ENCODE measurements around the gene TFIP11. TPM values are rescaled to one million over a fixed set of nuclear protein-coding genes. Genes with fewer than 3 reads are reported as not detected.
A peak's percentile ranks its signal among the peaks of the same experiment; 100 is the strongest.

Gene TFIP11
- polyA plus RNA-seq (ENCODE audit: low read depth in 6 of 6): 10 to 100 TPM; 25.2 to 43.8 (median 28.1) TPM

DNA sequence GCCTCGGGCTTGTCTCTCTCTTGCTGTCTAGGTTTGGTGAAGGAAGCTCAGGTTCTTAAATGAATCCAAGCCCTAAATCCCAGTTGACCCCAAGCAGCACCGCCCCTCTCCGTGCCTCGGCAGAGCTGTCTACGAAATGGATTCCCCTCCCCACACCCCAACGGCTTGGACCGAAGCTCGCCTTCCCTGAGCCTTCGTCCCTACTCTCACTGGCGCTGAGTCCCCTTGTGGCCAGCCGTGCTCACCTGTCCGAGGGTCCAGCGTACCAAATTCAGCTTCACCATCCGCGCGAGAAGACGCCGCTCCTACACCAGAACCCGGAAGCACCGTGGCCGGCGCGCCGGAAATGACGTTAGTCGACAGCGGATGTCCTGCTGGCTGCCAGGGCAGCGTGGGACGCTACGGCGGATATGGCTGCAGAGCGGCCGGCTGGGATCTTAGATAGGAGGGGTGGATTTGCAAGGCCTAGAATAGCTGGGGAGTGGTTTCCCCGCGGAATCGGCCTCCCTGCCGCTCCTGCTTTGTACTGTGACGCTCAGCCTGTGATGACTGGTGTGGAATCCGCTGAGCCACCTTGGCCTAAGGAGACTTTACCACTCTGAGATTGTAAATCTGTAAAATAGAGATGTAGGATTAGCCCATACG lies at the start of gene TFIP11:
TFIP11 (minus strand) TSS at position 325 of the 645 bp plus-strand sequence. CDS start 2,201 bp downstream, outside the sequence.
- Mint-ChIP-seq H3K36me3 (peaks cover 0 to 9% of the 10 kb centered on the region in 2 donors), H3K4me1 (peaks cover 31 to 44% (median 40%) of the 10 kb centered on the region in 3 donors), H3K4me3 (peak within 1 kb of the TSS; percentile 97 to 100 (median 99)), H3K27me3 (no peaks in the 10 kb centered on the region), H3K9me3 (no peaks in the 10 kb centered on the region), H3K27ac (peak within 1 kb of the TSS; percentile 96 to 99 (median 98))
- peak; percentile 98 to 99 for ATAC-seq (ENCODE audit: low read depth in 2 of 2)
- peak; percentile 83 for DNase-seq

DNA sequence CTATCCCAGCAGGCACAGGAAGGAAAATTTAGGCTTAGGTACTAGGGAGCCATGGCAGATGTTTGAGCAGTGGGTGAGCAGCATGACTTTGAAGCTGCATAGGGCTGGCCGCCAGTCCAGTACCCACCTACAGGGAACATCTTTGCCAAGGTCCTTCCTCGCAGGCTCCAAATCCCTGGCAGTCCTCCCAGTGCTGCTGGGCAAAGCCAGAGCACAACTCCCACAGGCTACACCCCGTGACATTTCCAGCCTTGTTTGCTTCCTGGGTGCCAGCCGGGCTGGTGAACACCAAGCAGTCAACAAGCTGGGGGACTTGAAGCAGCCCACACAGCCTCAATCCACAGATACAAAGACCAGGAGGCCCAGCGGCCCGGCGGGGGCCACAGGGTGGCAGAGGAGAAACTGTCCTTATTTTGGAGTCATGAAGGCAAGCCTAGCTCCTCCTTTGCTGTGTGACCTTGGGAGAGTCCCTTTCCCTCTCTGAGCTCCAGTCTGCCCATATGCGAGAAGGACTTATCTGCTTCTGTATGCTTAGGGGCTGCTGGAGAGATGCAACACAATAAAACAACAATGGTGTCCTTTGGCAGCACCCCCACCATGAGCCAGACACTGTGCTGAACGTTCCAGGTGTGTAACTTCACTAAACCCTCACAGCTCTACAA lies 49.6 kb upstream of the TFIP11 start:
- Mint-ChIP-seq H3K27me3 (no peaks in the 10 kb centered on the region), H3K4me1 (peaks cover 21 to 25% (median 24%) of the 10 kb centered on the region in 3 donors), H3K36me3 (no peaks in the 10 kb centered on the region), H3K9me3 (no peaks in the 10 kb centered on the region), H3K27ac (peak overlapping the region in 1 of 6 donors; percentile 34), H3K4me3 (no peak overlapping the region)
- DNase-seq: no peak
- no peak for ATAC-seq (ENCODE audit: low read depth in 2 of 2)

DNA sequence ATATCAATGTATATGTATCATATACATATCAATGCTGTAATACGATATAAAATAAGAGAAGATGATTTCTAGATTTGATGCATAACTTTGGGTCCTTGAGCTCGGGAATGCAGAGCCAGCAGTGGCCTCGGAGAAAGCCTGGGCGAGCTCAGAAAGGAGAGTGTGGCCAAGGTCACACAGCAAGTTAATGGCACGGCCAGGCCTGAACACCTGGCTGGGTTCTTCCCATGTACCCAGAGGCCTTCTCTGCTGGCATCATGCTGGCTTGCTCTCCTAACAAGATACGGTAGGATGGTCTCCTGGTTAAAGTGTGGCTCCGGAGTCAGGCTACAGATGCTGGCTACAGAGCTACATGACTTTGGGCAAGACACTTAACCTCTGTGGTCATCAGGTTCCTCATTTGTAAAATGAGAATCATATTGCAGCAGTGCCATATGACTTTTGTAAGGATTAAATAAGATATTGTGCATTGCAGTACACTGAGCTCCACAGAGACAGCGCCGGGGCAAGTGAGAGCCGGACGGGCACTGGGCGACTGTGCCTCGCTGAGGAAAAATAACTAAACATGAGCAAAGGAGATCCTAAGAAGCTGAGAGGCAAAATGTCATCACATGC lies 47.8 kb upstream of the TFIP11 start:
- H3K36me3 Mint-ChIP-seq: no peaks in the 10 kb centered on the region
- no peak overlapping the region for H3K27ac Mint-ChIP-seq
- H3K27me3 Mint-ChIP-seq: no peaks in the 10 kb centered on the region
- ATAC-seq (ENCODE audit: low read depth in 2 of 2): no peak
- H3K4me3 Mint-ChIP-seq: no peak overlapping the region
- DNase-seq: no peak
- H3K9me3 Mint-ChIP-seq: no peaks in the 10 kb centered on the region
- H3K4me1 Mint-ChIP-seq: peaks cover 17 to 25% (median 18%) of the 10 kb centered on the region in 3 donors

DNA sequence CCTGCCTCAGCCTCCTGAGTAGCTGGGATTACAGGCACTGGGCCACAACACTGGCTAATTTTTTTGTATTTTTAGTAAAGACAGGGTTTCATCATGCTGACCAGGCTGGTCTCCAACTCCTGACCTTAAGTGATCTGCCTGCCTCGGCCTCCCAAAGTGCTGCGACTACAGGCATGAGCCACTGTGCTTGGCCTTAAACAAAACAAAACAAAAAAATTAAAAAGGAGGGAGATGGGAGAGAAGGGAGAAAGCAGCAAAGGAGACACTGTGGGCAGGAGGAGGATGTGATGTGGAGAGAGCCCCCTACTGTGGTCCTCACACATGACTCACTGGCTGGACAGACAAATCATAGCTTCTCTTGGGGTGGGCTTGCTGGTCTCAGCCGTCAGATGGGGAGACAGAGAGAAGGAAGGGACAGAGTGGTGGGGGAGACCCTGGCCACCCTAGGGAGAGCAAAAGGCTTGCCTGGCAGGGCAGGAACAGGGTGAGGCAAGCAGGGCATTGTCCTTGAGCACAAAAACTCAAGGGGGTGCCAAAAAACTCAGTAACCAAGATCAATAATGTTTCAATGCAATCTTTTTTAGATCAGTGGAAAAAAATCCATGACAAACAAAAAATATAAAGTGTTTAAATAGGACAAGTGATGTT lies 46.1 kb upstream of the TFIP11 start:
- H3K4me3 Mint-ChIP-seq: no peak overlapping the region
- DNase-seq (no peak), ATAC-seq (ENCODE audit: low read depth in 2 of 2) (no peak)
- no peaks in the 10 kb centered on the region for H3K36me3 Mint-ChIP-seq
- H3K27me3 Mint-ChIP-seq: no peaks in the 10 kb centered on the region
- peak overlapping the region in 3 of 6 donors; percentile 24 to 64 (median 56) for H3K27ac Mint-ChIP-seq
- peaks cover 16 to 33% (median 17%) of the 10 kb centered on the region in 3 donors for H3K4me1 Mint-ChIP-seq
- H3K9me3 Mint-ChIP-seq: no peaks in the 10 kb centered on the region

- Mint-ChIP-seq H3K4me3 (no peak overlapping the region), H3K4me1 (peaks cover 16 to 29% (median 23%) of the 10 kb centered on the region in 3 donors)
- DNase-seq: no peak
These were observed 44.6 kb upstream of the TFIP11 start for GRCh38 chr22:26556904-26557303.

DNA sequence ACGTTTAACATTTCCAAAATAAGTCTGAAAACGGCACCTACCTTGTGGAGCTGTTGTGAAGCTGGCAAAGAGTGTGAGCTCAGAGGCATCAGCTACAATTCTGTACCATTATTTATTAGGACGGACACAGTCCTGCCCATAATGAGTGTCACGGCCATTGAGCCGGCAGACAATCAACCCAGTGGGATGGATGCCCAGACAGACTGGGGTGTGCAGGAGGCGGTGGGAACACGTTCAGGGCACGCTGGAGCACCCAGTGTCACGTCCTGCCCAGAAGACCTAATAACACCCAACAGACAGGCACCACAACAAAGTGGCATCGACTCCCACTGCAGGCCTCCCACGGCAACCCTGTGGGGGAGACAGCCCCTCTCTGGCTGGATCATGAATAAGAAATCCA lies 43.2 kb upstream of the TFIP11 start:
- DNase-seq (no peak), ATAC-seq (ENCODE audit: low read depth in 2 of 2) (no peak)
- H3K9me3 Mint-ChIP-seq: no peaks in the 10 kb centered on the region
- no peaks in the 10 kb centered on the region for H3K36me3 Mint-ChIP-seq
- H3K27ac Mint-ChIP-seq: no peak overlapping the region
- no peak overlapping the region for H3K4me3 Mint-ChIP-seq
- H3K27me3 Mint-ChIP-seq: no peaks in the 10 kb centered on the region
- peaks cover 15 to 29% (median 20%) of the 10 kb centered on the region in 3 donors for H3K4me1 Mint-ChIP-seq

More at GRCh38 chr22:26556904-26557303, 44.6 kb upstream of the TFIP11 start:
- ATAC-seq (ENCODE audit: low read depth in 2 of 2): no peak
- H3K27me3 Mint-ChIP-seq: no peaks in the 10 kb centered on the region
- peak overlapping the region in 2 of 6 donors; percentile 28 to 56 for H3K27ac Mint-ChIP-seq
- H3K36me3 Mint-ChIP-seq: no peaks in the 10 kb centered on the region
- no peaks in the 10 kb centered on the region for H3K9me3 Mint-ChIP-seq

GRCh38 chr22:26554956-26555355 lies 42.7 kb upstream of the TFIP11 start:
- H3K36me3 Mint-ChIP-seq: no peaks in the 10 kb centered on the region
- ATAC-seq (ENCODE audit: low read depth in 2 of 2): no peak
- H3K4me1 Mint-ChIP-seq: peaks cover 12 to 25% (median 20%) of the 10 kb centered on the region in 3 donors
- no peak overlapping the region for H3K27ac Mint-ChIP-seq
- no peaks in the 10 kb centered on the region for H3K9me3 Mint-ChIP-seq
- H3K27me3 Mint-ChIP-seq: no peaks in the 10 kb centered on the region
- no peak overlapping the region for H3K4me3 Mint-ChIP-seq
- no peak for DNase-seq

GRCh38 chr22:26553056-26553752 lies 40.9 kb upstream of the TFIP11 start:
- peaks cover 4 to 22% (median 20%) of the 10 kb centered on the region in 3 donors for H3K4me1 Mint-ChIP-seq
- no peak overlapping the region for H3K27ac Mint-ChIP-seq
- no peaks in the 10 kb centered on the region for H3K36me3 Mint-ChIP-seq
- no peak for DNase-seq
- no peak overlapping the region for H3K4me3 Mint-ChIP-seq
- H3K9me3 Mint-ChIP-seq: no peaks in the 10 kb centered on the region
- ATAC-seq (ENCODE audit: low read depth in 2 of 2): no peak
- no peaks in the 10 kb centered on the region for H3K27me3 Mint-ChIP-seq

DNA sequence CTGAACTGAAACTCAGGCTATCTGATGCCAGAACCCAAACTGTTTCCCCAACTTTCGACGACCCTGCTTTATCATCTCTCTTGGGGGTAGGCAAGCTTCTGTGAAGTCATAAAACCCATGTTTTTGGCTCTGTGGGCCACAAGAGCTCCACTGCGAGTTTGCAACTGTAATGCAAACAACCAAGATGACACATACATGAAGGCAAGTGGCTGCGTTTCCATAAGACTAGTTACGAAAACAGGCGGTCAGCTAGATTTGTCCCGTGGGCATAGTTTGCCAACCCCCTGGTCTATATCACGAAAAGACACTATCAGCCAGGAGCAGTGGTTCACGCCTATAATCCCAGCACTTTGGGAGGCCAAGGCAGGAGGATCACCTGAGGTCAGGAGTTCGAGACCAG lies 40.2 kb upstream of the TFIP11 start:
- DNase-seq: no peak
- Mint-ChIP-seq H3K27ac (no peak overlapping the region), H3K27me3 (no peaks in the 10 kb centered on the region), H3K9me3 (no peaks in the 10 kb centered on the region), H3K36me3 (no peaks in the 10 kb centered on the region), H3K4me3 (no peak overlapping the region), H3K4me1 (peaks cover 4 to 22% (median 22%) of the 10 kb centered on the region in 3 donors)
- ATAC-seq (ENCODE audit: low read depth in 2 of 2): no peak

- H3K9me3 Mint-ChIP-seq: no peaks in the 10 kb centered on the region
- no peak for ATAC-seq (ENCODE audit: low read depth in 2 of 2)
- no peaks in the 10 kb centered on the region for H3K27me3 Mint-ChIP-seq
- H3K4me1 Mint-ChIP-seq: peaks cover 9 to 27% (median 22%) of the 10 kb centered on the region in 3 donors
- H3K27ac Mint-ChIP-seq: no peak overlapping the region
- peaks cover 0 to 5% of the 10 kb centered on the region in 2 donors for H3K36me3 Mint-ChIP-seq
- H3K4me3 Mint-ChIP-seq: no peak overlapping the region
- DNase-seq: no peak
These were observed 39.3 kb upstream of the TFIP11 start for GRCh38 chr22:26551568-26551967.

DNA sequence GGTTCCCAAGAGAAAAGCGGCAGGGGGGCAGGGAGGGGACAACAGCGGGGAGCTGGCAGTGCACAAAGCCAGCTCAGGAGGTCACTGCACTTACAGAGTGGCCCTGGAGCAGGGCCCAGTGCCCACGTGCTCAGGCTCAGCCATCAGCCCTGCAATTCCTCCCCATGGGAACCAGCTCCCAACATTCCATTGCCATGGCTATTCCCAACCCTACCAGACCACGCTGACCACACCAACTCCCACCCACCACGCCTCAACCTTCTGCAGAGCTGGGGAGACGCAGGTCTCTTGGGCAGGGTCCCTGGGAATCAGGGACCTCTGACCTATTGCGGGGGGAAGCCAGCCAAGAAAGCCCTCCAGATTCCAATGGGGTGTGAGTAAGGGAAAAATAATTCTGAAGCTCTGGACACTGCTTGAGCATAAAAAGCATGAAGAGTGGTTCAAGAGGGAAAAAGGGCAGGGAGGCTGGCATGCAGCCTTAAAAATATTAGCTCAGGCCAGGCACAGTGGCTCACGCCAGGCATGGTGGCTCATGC lies 38.3 kb upstream of the TFIP11 start:
- Mint-ChIP-seq H3K36me3 (peaks cover 0 to 8% of the 10 kb centered on the region in 2 donors), H3K27me3 (no peaks in the 10 kb centered on the region), H3K4me3 (no peak overlapping the region), H3K27ac (peak overlapping the region in 4 of 6 donors; percentile 18 to 59 (median 26)), H3K4me1 (peaks cover 14 to 35% (median 27%) of the 10 kb centered on the region in 3 donors), H3K9me3 (no peaks in the 10 kb centered on the region)
- DNase-seq (no peak), ATAC-seq (ENCODE audit: low read depth in 2 of 2) (no peak)

- Mint-ChIP-seq H3K4me3 (no peak overlapping the region), H3K27me3 (no peaks in the 10 kb centered on the region), H3K9me3 (no peaks in the 10 kb centered on the region), H3K27ac (no peak overlapping the region), H3K36me3 (peaks cover 0 to 8% of the 10 kb centered on the region in 2 donors), H3K4me1 (peaks cover 16 to 35% (median 26%) of the 10 kb centered on the region in 3 donors)
- no peak for ATAC-seq (ENCODE audit: low read depth in 2 of 2)
- no peak for DNase-seq
These were observed 37.7 kb upstream of the TFIP11 start for GRCh38 chr22:26549902-26550497.

All from naive B cell (primary cell).